ENCODE results near the gene DNAJC27. TPM values are rescaled to one million over a fixed set of nuclear protein-coding genes. Genes with fewer than 3 reads are reported as not detected.

Gene DNAJC27
- polyA plus RNA-seq, 2 of the 4 experiments (the other 2 are of a cell fraction), result 2.6 to 7.8 TPM

GRCh38 chr2:24906466-24906865, 65.3 kb downstream of the DNAJC27 start:
- FAIRE-seq (no peak), ATAC-seq (no peak; a peak in 1 of 6 replicates)
- POLR2A ChIA-PET, result no interaction called here

GRCh38 chr2:24903161-24904103, 68.3 kb downstream of the DNAJC27 start:
- no peak for FAIRE-seq
- ATAC-seq, result no peak

More at GRCh38 chr2:24906466-24906865, 65.3 kb downstream of the DNAJC27 start:
- H3K4me2 ChIP-seq, result no peak overlapping the region
- H3K4me3 ChIP-seq, result no peak overlapping the region
- CTCF ChIA-PET, result interaction anchor here (0.6 kb wide), 1 partner anchor 391 kb away, joined by 3 read pairs; no protein-coding TSS in a partner anchor
- TF ChIP-seq RARB (CRISPR knock-in tag; IDR thresholded peaks at IDR 0.05), result no peak
- WGBS (ENCODE audit: missing lambda C conversion rate), result 89% methylated on average over 6 of the region's 6 CpGs
- H3K9me3 ChIP-seq, result peaks cover 6% of the 10 kb centered on the region; the same call in 2 of the 3 replicates
- H3K27ac ChIP-seq, result no peak overlapping the region
- H3K4me1 ChIP-seq, result no peaks in the 10 kb centered on the region
- DNase-seq (ENCODE audit: low read depth in 1 of 2, low spot score in 1 of 2), result no peak

GRCh38 chr2:24899361-24899910, 72.3 kb downstream of the DNAJC27 start:
- ChIA-PET CTCF (interaction anchor here (1.1 kb wide), 1 partner anchor 9 kb away, joined by 3 read pairs; no protein-coding TSS in a partner anchor), POLR2A (no interaction called here)
- no peaks in the 10 kb centered on the region for H3K4me1 ChIP-seq
- TF ChIP-seq POLR2AphosphoS2 (conservative IDR thresholded peaks at IDR 0.05; ENCODE audit: low read length) (no peak), EHF (CRISPR knock-in tag; IDR thresholded peaks at IDR 0.05) (no peak), BHLHE40 (IDR thresholded peaks at IDR 0.05; ENCODE audit: low read depth, low read length) (no peak), RAD21 (conservative IDR thresholded peaks at IDR 0.05 in 1 of 2, IDR thresholded peaks at IDR 0.05 in 1 of 2) (no peak), MYC (IDR thresholded peaks at IDR 0.05; ENCODE audit: borderline replicate concordance, low read length) (no peak), POLR2A (IDR thresholded peaks at IDR 0.05; ENCODE audit: low read length) (no peak), TP53 (CRISPR knock-in tag; IDR thresholded peaks at IDR 0.05) (no peak), ZC3H11A (IDR thresholded peaks at IDR 0.05) (no peak), SMC3 (IDR thresholded peaks at IDR 0.05) (no peak), ELK1 (IDR thresholded peaks at IDR 0.05; ENCODE audit: low read depth, low read length) (no peak), HOXB13 (CRISPR knock-in tag; IDR thresholded peaks at IDR 0.05; ENCODE audit: low read depth) (no peak), ZFP36 (IDR thresholded peaks at IDR 0.05; ENCODE audit: borderline replicate concordance, partially characterized antibody) (no peak), FOSB (CRISPR knock-in tag; IDR thresholded peaks at IDR 0.05) (no peak), RCOR1 (IDR thresholded peaks at IDR 0.05; ENCODE audit: low read depth, low read length) (no peak), REST (IDR thresholded peaks at IDR 0.05) (no peak), EHMT2 (IDR thresholded peaks at IDR 0.05; ENCODE audit: low read depth) (no peak), MAFK (IDR thresholded peaks at IDR 0.05; ENCODE audit: partially characterized antibody) (no peak)
- DNase-seq (ENCODE audit: low read depth in 1 of 2, low spot score in 1 of 2) (no peak), ATAC-seq (no peak), FAIRE-seq (no peak)
- H3K4me3 ChIP-seq, result no peak overlapping the region
- 90% methylated on average over 7 of the region's 7 CpGs for WGBS (ENCODE audit: missing lambda C conversion rate)
- H3K4me2 ChIP-seq, result no peak overlapping the region
- H3K9me3 ChIP-seq, result peaks cover 34% of the 10 kb centered on the region
- H3K27ac ChIP-seq, result no peak overlapping the region

More at GRCh38 chr2:24903161-24904103, 68.3 kb downstream of the DNAJC27 start:
- CTCF ChIA-PET, result interaction anchor here (0.7 kb wide), 1 partner anchor 136 kb away, joined by 3 read pairs; no protein-coding TSS in a partner anchor
- no peak for DNase-seq (ENCODE audit: low read depth in 1 of 2, low spot score in 1 of 2)
- H3K4me1 ChIP-seq, result no peaks in the 10 kb centered on the region
- H3K9me3 ChIP-seq, result no peaks in the 10 kb centered on the region
- 92% methylated on average over 23 of the region's 23 CpGs for WGBS (ENCODE audit: missing lambda C conversion rate)
- no peak overlapping the region for H3K27ac ChIP-seq
- no peak overlapping the region for H3K4me2 ChIP-seq
- no peak overlapping the region for H3K4me3 ChIP-seq
- POLR2A ChIA-PET, result no interaction called here
- TF ChIP-seq NFE2L2 (conservative IDR thresholded peaks at IDR 0.05; ENCODE audit: low read length), result no peak
- TF ChIP-seq EHMT2 (IDR thresholded peaks at IDR 0.05; ENCODE audit: low read depth), result no peak
- no peak for TF ChIP-seq HES2 (IDR thresholded peaks at IDR 0.05)

All from A549 (cell line).